GM18909 (cell line): Measurements from ENCODE around the gene CITED4.
A peak's percentile ranks its signal among the peaks of the same experiment; 100 is the strongest.

Experiments
- ATAC-seq: cut with Tn5 transposase; IDR thresholded peaks from one replicate; pipeline ENCODE4 v1.9.1; 2021; ENCODE audit warnings: mild to moderate bottlenecking; ENCODE audit not compliant: unreplicated experiment, poor library complexity

Gene CITED4

DNA sequence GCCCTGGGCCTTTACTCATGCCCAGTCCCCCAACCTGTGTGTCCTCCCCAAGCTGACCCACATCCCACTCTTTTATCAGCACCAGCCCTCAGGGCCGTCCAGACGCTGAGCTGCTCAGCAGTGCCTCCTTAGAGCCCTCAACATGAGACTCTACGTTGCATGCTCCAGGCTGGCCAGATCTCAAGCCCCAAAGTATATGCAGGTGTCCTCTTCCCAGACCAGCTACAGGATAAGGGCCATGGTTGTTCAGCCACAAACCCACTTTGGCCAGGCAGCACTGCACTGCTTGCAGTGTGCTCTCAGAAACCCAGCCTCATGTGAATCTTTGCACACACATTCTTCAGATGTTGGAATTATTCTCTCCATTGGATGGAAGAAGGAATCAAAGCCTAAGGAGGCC lies 6.0 kb downstream of the CITED4 start:
- ATAC-seq = no peak

GRCh38 chr1:40855513-40855912 lies 6.7 kb downstream of the CITED4 start:
- no peak for ATAC-seq

DNA sequence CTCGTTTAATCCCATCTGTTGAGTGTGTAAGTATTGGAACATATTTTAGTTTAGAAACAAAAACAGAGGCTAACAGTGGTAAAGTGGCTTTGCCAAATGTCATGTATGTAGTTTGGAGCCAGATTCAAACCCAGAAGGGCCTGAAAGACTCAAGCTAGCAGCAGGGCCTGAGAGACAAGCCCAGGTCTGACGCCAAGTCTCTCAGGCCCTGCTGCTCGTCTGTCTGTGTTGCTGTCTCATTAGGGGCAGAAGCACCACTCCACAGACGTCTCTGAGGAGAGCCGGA lies 8.3 kb downstream of the CITED4 start:
- no peak for ATAC-seq

DNA sequence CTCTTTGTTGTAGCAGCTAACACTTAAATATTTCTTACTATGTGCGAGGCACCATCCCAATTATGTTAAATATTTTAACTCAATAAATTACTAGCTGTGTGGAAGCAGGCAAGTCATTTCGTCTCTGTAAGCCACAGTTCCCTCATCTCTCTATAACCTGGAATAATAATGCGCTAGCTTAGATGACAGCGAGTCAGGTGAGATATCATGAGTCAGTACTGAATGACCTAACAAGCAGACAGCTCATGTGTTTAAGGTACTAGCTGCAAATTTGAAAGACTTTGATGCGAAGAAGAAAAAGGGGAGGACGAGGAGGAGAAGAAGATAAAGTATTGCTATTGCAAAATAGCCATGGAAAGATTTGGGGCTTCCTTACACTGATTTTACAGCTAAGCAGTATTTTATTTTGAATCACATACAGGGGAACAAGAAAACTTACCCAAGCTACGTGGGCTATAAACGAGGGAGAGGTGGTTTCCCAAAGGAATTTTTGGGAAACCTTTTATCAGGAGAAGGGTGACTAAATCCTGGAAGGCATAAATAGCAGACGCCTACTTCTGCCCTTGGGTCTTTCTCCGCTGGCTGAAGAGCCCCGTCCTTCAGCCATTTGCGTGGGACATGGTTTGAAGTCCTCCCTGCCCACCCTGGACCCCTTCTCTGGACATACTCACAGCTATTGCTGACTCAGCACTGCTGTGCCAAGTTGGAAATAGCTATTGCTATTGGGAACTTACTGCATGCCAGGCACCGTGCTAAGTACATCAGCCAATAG lies 8.9 kb downstream of the CITED4 start:
- no peak for ATAC-seq

GRCh38 chr1:40851643-40852042 lies 10.5 kb downstream of the CITED4 start:
- no peak for ATAC-seq

- peak; percentile 63 for ATAC-seq
Observed at GRCh38 chr1:40849801-40850592, 12.2 kb downstream of the CITED4 start.

DNA sequence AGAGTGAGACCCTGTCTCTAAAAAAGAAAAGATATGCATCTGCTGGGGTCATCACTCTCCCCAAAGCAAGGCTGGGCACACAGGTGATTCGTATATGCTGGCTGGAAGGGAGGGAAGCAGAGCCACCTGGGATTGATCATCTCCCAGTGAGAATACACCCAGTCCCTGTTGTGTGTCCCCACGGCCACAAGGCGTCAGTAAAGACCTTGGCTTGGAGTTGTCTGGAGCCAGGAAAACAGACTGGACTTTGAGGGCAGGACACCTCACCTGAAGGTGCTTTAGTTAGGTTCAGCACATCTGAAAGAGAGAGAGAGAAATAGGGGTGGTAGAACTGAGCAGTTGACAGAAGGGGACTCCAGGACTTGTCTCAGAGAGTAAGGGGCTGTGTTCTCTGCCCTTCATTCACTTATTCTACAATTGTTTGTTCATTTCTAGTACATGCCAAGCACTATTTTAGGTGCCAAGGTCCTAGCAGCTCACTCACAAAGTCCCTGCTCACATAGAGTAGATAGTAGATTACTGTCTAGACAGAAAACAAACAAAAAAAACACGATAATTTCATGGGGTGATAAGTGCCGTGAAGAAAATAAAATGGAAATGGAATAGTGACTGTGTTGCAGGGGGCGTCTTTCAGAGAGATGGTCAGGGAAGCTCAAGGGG lies 13.5 kb downstream of the CITED4 start:
- ATAC-seq = no peak

DNA sequence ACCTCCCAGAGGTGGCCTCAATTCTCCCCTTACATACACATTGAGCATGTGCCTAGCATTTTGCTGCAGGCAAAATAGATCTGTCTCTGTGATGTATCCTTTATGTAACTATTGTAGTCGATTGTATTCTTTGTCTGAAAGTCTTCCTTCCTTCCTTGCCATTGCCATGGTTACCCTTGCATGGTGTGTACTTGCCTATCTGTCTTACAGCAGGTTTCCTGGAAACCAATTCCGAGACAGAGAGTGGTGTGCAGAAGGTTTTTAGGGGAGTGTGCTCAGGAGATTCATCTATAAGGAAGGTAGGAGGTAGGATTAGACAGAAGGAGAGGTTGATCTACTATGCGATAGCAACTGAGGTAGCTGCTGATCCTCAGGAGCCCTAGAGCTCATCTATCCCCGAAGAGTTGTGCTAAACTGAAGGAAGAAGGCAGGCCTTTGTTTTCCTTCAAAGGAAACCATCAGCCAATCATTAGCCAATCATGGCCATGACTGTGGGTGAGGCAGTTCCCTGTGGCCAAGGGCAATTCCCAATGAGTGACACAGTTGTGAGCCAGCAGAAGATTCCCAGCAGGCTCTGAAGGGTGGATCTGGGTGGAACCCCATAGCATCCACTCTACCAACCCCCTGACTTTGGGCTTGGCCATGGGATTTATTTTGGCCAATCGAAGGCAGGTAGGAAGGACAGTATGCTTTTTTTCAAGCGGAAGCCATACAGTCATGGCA lies 15.0 kb downstream of the CITED4 start:
- ATAC-seq = no peak

DNA sequence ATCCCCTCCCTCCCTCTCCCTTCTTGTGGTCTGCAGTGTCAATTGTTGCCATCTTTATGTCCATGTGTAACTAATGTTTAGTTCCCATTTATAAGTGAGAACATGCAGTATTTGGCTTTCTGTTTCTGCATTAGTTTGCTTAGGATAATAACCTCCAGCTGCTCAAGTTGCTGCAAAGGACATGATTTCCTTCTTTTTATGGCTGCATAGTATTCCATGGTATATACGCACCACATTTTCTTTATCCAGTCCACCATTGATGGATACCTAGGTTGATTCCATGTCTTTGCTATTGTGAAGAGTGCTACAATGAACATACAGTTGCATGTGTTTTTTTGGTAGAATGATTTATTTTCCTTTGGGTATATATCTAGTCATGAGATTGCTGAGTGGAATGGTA lies 16.3 kb downstream of the CITED4 start:
- ATAC-seq = no peak

DNA sequence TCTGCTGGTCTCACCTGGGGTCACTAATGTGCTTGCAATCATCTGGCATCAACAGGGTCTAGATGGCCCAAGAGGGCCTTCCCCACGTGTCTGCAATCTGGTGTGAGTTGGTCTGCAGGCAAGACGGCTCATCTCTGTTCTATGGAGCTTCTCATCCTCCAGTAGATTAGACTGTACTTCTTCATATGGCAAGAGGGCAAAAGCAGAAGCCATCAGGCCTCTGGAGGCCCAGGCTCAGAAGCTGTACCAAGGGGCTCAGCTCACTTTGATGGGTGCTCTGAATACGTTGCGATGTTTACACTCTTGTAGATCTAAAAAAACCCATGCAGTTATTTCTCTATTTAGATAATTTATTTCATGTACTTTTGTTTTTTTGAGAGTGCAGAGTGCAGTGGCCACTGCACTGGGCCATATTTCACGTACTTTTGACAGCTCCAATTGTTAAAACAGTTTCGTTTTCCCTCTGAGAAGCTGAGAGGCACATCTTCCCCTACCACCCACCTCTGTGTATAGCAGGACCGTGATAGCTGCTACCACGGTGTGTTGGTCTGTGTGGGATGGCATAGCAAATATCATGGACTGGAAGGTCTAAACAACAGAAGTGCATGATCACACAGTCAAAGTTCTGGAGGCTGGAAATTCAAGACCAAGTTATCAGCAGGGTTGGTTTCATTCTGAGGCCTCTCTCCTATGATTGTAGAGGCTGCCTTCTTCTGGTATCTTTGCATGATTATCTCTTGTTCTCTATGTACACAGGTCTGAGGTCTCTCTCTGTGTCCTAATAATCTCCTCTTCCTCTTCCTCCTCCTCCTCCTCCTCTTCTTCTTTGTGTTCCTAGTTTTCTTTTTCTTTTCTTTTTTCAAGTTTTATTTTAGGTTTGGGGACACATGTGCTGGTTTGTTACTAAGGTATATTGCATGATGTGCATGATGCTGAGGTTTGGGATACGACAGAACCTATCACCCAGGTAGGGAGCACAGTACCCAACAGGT lies 17.0 kb downstream of the CITED4 start:
- no peak for ATAC-seq

GRCh38 chr1:40844079-40844478 lies 18.1 kb downstream of the CITED4 start:
- no peak for ATAC-seq

GRCh38 chr1:40842691-40843090 lies 19.5 kb downstream of the CITED4 start:
- no peak for ATAC-seq

- ATAC-seq = no peak
Observed at GRCh38 chr1:40842207-40842606, 20.0 kb downstream of the CITED4 start.

DNA sequence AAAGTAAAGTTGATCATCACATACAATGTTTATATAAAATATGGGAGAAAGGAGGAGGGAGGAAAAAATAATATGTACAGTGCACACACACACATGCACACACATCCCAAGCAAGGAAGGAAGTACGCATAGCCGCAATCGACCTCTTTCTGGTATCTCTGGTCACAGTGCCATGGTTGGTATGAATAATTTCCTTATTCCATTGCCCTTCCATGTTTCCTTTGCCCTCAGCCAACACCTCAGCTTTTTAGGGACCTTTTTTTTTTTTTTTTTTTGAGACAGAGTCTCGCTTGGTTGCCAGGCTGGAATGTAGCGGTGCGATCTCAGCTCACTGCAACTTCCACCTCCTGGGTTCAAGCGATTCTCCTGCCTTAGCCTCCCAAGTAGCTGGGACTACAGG lies 20.6 kb downstream of the CITED4 start:
- ATAC-seq = no peak

DNA sequence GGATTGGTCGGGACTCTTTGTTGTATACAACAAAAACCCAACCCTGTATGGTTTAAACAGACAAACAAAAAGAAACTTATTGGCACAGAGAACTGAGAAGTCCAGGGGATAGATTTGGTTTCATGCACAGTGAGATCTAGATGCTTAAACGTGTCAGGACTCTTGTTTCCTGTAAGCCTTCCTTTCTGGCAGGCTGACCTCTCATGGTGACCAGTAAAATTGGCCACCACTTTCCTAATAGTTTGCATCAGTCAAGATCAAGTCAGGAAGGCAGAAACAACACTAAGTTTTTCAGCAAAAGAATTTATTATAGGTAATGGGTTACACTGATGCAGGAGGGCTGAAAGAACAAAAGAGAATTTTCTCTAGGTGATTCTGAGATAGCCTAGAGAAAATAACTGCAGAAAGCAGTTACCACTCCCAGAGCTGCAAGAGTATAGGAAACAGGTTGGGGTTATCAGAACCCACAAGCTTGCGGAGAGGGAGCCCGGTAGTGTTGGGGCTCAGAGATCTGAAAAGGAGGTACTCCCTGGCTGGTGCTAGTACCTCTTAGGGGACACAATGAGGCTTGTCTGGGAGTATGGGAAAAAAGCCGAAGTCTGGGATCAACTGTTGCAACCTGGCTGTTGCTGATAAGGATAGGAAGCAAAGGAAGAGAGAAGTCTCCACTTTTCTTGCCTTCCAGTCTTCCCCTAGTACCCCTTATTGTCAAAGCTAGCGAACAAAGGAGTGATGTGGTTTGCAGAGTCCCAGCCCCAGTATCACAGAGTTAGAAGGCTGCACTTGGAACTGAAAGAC lies 21.4 kb downstream of the CITED4 start:
- ATAC-seq = no peak

- no peak for ATAC-seq
Observed at GRCh38 chr1:40839943-40840335, 22.2 kb downstream of the CITED4 start.

DNA sequence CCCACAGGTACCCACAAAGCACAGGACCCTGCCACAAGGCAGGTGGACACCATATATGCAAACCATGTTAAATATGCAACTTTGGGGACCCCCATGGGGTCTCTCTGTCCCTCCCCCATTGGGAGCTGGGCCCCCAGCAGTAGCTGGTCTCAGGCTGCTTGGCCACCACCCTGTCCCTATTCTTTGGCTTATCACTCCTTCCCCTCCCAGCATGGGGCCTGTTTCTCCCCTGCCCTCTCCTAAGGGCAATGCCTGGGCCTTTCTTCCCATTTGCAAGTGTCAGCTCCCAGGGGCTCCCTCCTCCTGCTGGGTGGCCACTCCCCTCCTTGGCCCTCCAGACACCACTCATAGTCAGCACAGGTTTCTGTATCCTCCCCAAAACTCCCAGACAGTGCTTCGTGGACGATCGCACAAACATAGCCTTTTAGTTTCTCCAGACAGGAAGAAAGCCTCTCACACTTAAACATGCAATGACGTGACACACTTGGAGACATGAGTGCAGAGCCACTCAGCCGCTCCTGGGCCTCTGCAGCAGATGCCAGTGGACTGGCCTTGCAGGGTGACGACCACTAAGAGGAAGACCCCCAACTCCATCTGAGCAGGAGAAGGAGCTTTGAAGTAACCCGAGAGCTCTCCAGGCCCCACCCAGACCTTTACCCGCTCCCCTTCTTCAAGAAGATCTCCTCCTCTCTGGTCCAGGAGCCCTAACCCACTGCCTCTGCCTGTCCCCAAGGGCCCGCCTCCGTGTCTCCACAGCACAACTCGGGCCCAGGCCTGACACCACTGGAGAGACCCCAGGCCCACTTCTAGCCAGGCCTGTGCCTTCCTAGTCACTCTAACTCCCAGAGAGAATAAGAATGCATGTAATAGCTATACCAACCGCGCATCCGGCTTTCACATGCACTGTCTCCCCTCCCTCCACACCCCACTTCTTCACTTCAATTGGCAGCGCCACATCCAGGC lies 22.9 kb downstream of the CITED4 start:
- ATAC-seq = no peak
